Astrocyte of the spinal cord (primary cell): ENCODE measurements around the gene RBCK1.

Experiments used
- DNase-seq: peaks from one replicate; pipeline ENCODE4 v3.0.0; 2011; ENCODE audit warnings: low read depth, low spot score
- H3K4me3 ChIP-seq: 2 replicates; pipeline ENCODE4 v1.5.1; 2011; ENCODE audit warnings: low read depth, mild to moderate bottlenecking, low read length, moderate library complexity
- CTCF ChIP-seq: IDR thresholded peaks from 2 replicates; pipeline ENCODE4 v1.5.1; 2012; ENCODE audit warnings: low read depth, mild to moderate bottlenecking, low read length, inconsistent platforms
- in situ Hi-C: cut with HindIII; loops from 2 replicates; pipeline ENCODE4 v1.10.0; 2017; ENCODE audit warnings: low sequenced_read_pairs

RBCK1 gene

GRCh38 chr20:364905-365794 is 42.9 kb upstream of the RBCK1 start:
- no peak for DNase-seq
- no peak overlapping the region for H3K4me3 ChIP-seq
- TF ChIP-seq CTCF: no peak
- in situ Hi-C loops: no loop called here

GRCh38 chr20:366041-366718 is 41.9 kb upstream of the RBCK1 start:
- DNase-seq: no peak
- in situ Hi-C loops: no loop called here
- no peak for TF ChIP-seq CTCF
- H3K4me3 ChIP-seq: no peak overlapping the region

GRCh38 chr20:366719-367485 is 41.2 kb upstream of the RBCK1 start:
- no peak overlapping the region for H3K4me3 ChIP-seq
- no peak for TF ChIP-seq CTCF
- in situ Hi-C loops: no loop called here
- no peak for DNase-seq

GRCh38 chr20:367486-367887 is 40.6 kb upstream of the RBCK1 start:
- no peak for DNase-seq
- TF ChIP-seq CTCF: no peak
- in situ Hi-C loops: no loop called here
- no peak overlapping the region for H3K4me3 ChIP-seq

GRCh38 chr20:368915-369314 is 39.2 kb upstream of the RBCK1 start:
- in situ Hi-C loops: no loop called here
- no peak for DNase-seq
- TF ChIP-seq CTCF: no peak
- H3K4me3 ChIP-seq: no peak overlapping the region

GRCh38 chr20:370151-370600 is 37.9 kb upstream of the RBCK1 start:
- in situ Hi-C loops: no loop called here
- no peak for DNase-seq
- H3K4me3 ChIP-seq: no peak overlapping the region
- no peak for TF ChIP-seq CTCF
